ENCODE results near the gene RET. TPM values are rescaled to one million over a fixed set of nuclear protein-coding genes. Genes with fewer than 3 reads are reported as not detected.

RET gene
- total and polyA plus RNA-seq, 2 experiments from 2014 or later, result 0.50 TPM; not detected in 1

- no peak overlapping the region for H3K4me3 ChIP-seq
- H3K79me2 ChIP-seq, result no peaks in the 10 kb centered on the region
- no peak for DNase-seq (ENCODE audit: low spot score)
- WGBS (ENCODE audit: low lambda C conversion rate, missing lambda C conversion rate), result 80% methylated on average over 3 of the region's 3 CpGs
- no peak overlapping the region for H2AFZ ChIP-seq
- no peaks in the 10 kb centered on the region for H3K9me2 ChIP-seq (replicated peaks; ENCODE audit: insufficient read depth)
- H3K4me2 ChIP-seq, result no peak overlapping the region
- H3K27ac ChIP-seq, result no peak overlapping the region
- H3K36me3 ChIP-seq (replicated peaks; ENCODE audit: insufficient read depth, low read depth), result no peaks in the 10 kb centered on the region
- no peaks in the 10 kb centered on the region for H3K4me1 ChIP-seq (ENCODE audit: insufficient read depth)
- TF ChIP-seq CTCF (IDR thresholded peaks at IDR 0.05; ENCODE audit: poor library complexity), result no peak
- no peak for TF ChIP-seq EZH2phosphoT487 (IDR thresholded peaks at IDR 0.05; ENCODE audit: low read depth, severe bottlenecking, unreplicated experiment)
- TF ChIP-seq EZH2 (IDR thresholded peaks at IDR 0.05; ENCODE audit: borderline replicate concordance), result no peak
- H3K9me3 ChIP-seq (ENCODE audit: low read depth), result no peaks in the 10 kb centered on the region
- H4K20me1 ChIP-seq (ENCODE audit: insufficient read depth, poor library complexity, severe bottlenecking), result no peaks in the 10 kb centered on the region
- no peaks in the 10 kb centered on the region for H3K27me3 ChIP-seq
These were observed 44.1 kb downstream of the RET start for GRCh38 chr10:43120929-43121314.

GRCh38 chr10:43121444-43121843 lies 44.6 kb downstream of the RET start:
- Histone ChIP-seq H3K9me2 (replicated peaks; ENCODE audit: insufficient read depth) (no peaks in the 10 kb centered on the region), H3K36me3 (replicated peaks; ENCODE audit: insufficient read depth, low read depth) (no peaks in the 10 kb centered on the region), H3K27me3 (no peaks in the 10 kb centered on the region), H3K4me1 (ENCODE audit: insufficient read depth) (no peaks in the 10 kb centered on the region), H3K4me2 (no peak overlapping the region), H2AFZ (no peak overlapping the region), H3K4me3 (no peak overlapping the region), H3K27ac (no peak overlapping the region), H3K79me2 (no peaks in the 10 kb centered on the region), H3K9me3 (ENCODE audit: low read depth) (no peaks in the 10 kb centered on the region), H4K20me1 (ENCODE audit: insufficient read depth, poor library complexity, severe bottlenecking) (no peaks in the 10 kb centered on the region)
- WGBS (ENCODE audit: low lambda C conversion rate, missing lambda C conversion rate), result 71% methylated on average over 1 of the region's 1 CpG
- TF ChIP-seq CTCF (IDR thresholded peaks at IDR 0.05; ENCODE audit: poor library complexity), result no peak
- TF ChIP-seq EZH2phosphoT487 (IDR thresholded peaks at IDR 0.05; ENCODE audit: low read depth, severe bottlenecking, unreplicated experiment), result no peak
- TF ChIP-seq EZH2 (IDR thresholded peaks at IDR 0.05; ENCODE audit: borderline replicate concordance), result no peak
- DNase-seq (ENCODE audit: low spot score), result no peak

- Histone ChIP-seq H3K9me3 (ENCODE audit: low read depth) (no peaks in the 10 kb centered on the region), H3K4me2 (no peak overlapping the region), H3K9me2 (replicated peaks; ENCODE audit: insufficient read depth) (no peaks in the 10 kb centered on the region), H3K4me3 (no peak overlapping the region), H3K27me3 (no peaks in the 10 kb centered on the region), H3K79me2 (no peaks in the 10 kb centered on the region), H3K4me1 (ENCODE audit: insufficient read depth) (no peaks in the 10 kb centered on the region), H3K36me3 (replicated peaks; ENCODE audit: insufficient read depth, low read depth) (no peaks in the 10 kb centered on the region), H4K20me1 (ENCODE audit: insufficient read depth, poor library complexity, severe bottlenecking) (no peaks in the 10 kb centered on the region), H3K27ac (no peak overlapping the region), H2AFZ (no peak overlapping the region)
- TF ChIP-seq CTCF (IDR thresholded peaks at IDR 0.05; ENCODE audit: poor library complexity) (no peak), EZH2phosphoT487 (IDR thresholded peaks at IDR 0.05; ENCODE audit: low read depth, severe bottlenecking, unreplicated experiment) (no peak), EZH2 (IDR thresholded peaks at IDR 0.05; ENCODE audit: borderline replicate concordance) (no peak)
- 96% methylated on average over 4 of the region's 4 CpGs for WGBS (ENCODE audit: low lambda C conversion rate, missing lambda C conversion rate)
- no peak for DNase-seq (ENCODE audit: low spot score)
These were observed 45.2 kb downstream of the RET start for GRCh38 chr10:43122096-43122495.

GRCh38 chr10:43122826-43123225 lies 46.0 kb downstream of the RET start:
- Histone ChIP-seq H3K9me2 (replicated peaks; ENCODE audit: insufficient read depth) (no peaks in the 10 kb centered on the region), H4K20me1 (ENCODE audit: insufficient read depth, poor library complexity, severe bottlenecking) (no peaks in the 10 kb centered on the region), H3K4me1 (ENCODE audit: insufficient read depth) (no peaks in the 10 kb centered on the region), H3K9me3 (ENCODE audit: low read depth) (no peaks in the 10 kb centered on the region), H3K4me3 (no peak overlapping the region), H3K27ac (no peak overlapping the region), H3K36me3 (replicated peaks; ENCODE audit: insufficient read depth, low read depth) (no peaks in the 10 kb centered on the region), H3K27me3 (no peaks in the 10 kb centered on the region), H3K79me2 (no peaks in the 10 kb centered on the region), H3K4me2 (no peak overlapping the region), H2AFZ (no peak overlapping the region)
- TF ChIP-seq EZH2phosphoT487 (IDR thresholded peaks at IDR 0.05; ENCODE audit: low read depth, severe bottlenecking, unreplicated experiment) (no peak), EZH2 (IDR thresholded peaks at IDR 0.05; ENCODE audit: borderline replicate concordance) (no peak), CTCF (IDR thresholded peaks at IDR 0.05; ENCODE audit: poor library complexity) (no peak)
- DNase-seq (ENCODE audit: low spot score), result no peak
- WGBS (ENCODE audit: low lambda C conversion rate, missing lambda C conversion rate), result 86% methylated on average over 7 of the region's 7 CpGs

Data from hepatocyte (in vitro differentiated cells).